Hippocampal formation (tissue), 2 donors: Measurements from ENCODE around the gene SOBP.
"Not testable (repeated sequence)": the region's sequence is repeated elsewhere in the genome, so short reads cannot be mapped to it uniquely, and the experiment has no call there.

Experiments
- DNase-seq, 2 donors: peaks; one replicate each; lab custom pipeline; 2025; lab: John Stamatoyannopoulos, UW

Gene SOBP

DNA sequence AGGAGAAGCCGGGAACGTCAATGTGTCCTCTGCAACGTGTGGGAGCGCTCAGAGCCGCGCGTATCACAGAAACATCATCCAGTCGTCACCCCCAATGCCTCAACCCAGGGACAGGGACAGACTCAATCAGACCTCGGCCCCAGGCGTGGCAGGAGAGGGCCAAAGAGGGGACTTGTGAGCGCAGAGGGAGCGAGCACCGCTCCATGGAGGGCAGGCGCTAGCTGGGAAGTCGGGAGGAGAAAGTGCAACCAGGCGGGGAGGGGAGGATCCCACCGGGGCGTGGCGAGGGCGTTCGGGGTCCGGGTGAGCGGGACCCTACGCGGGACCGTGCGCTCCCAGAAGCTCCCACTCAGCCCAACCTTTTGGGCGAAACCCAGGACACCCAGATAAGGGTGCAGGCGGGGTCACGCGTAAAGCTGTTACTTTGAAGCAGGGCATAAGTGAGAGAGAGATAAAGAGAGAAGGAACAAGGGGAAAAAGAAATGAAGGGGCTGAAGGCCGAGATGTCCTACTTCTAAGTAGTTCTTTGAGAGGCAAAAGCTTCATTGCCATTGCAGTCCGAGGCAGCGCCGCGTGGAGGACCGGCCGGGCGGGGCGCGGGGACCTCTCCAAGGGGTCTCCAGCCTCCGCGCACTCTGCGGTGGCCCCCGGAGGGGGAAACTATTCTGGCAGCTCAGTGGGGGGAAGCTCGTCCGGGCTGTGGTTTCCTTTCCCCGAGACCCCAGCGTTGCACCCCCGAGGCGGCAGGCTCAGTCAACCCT is 862 bp upstream of the SOBP start:
- peak in 1 of 2 donors; percentile 45 for DNase-seq

DNA sequence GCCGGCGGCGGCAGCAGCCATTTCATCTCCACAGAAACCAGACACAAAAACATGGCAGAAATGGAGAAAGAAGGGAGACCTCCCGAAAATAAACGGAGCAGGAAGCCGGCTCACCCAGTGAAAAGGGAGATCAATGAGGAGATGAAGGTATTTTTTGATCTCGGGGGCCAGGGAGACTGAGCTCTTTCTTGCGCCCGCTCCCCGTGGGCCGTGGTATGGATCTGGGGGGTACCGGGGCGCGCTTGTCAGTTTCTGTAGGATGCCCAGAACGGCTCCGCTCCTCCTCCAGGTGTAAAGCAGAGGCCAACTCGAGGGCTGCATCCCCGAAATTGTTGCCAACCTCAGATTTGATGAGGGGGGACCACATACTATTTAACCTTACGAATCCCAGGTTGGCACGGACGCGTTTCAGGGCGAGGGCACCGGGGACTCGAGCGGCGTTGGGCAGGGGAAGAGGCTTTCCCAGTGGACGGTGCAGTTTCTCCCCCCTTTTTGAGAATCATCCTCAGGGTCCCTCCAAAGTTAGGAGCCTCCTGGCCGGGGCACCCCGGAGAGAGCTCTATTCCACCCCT is 735 bp downstream of the SOBP start:
- DNase-seq: no peak

DNA sequence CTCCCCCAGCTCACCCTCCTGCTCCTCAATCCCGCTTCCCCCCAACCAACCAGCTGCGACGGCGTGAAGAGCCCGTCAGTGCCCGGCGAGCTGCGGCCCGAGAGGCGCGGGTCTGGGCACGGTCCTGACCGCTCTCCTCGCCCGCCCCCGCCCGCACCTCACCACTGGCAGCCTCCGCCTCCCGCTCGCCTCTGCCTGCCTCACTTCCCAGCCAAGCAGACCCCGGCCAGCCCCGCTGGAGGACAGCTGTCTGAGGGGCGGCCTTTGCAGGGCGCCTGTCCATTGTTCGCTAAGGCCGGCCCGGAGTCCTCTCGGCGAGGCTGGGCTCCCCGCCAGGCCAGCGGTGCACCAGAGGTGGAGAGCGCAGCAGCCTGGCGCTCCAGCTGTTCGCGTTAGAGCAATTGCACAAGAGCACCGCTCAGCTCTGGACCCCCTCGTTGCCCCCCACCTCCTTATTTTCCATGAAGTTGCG is 1.3 kb downstream of the SOBP start:
- DNase-seq: peak; percentile 21 to 61

DNA sequence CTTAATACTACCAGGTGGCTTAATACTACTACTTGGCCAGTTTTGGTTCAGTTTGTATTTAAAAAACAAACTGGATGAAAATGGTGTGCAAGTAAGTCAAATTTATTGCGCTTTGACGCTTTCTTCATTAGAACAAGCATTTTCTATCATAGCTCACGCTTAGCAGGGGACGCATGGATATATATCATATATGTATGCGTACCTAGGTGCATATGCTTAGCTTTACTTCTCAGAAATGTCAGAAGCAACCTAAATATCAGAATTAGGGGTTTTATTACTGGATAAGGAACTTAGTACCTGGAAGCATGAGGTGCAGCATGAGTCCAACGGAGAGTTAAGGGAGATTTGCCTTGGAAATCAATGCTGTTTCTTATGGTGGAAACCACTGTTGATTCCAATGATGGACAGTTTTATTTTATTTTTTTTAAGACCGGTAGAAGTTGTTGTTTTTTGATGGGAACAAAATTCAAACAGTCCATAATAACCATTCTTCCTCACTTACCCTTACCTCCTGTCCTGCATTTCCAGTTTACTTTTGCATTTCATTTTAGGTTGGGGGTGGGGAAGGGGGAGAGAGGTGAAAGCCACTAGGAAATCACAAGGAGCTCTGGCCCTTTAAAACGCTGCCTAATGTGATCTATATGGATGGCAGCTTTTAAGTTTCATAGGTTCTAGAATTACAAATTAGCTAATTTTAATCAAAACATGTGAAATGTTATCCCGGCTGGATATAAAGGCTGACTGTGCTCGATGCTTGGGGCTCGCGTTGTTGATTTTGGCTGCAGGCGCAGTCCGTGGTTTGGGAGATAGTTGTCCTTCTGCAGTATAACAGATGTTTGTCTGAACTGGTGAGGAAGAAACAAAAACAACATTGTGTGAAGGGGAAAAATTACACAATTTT is 2.1 kb downstream of the SOBP start:
- DNase-seq: peak in 1 of 2 donors; percentile 66

DNA sequence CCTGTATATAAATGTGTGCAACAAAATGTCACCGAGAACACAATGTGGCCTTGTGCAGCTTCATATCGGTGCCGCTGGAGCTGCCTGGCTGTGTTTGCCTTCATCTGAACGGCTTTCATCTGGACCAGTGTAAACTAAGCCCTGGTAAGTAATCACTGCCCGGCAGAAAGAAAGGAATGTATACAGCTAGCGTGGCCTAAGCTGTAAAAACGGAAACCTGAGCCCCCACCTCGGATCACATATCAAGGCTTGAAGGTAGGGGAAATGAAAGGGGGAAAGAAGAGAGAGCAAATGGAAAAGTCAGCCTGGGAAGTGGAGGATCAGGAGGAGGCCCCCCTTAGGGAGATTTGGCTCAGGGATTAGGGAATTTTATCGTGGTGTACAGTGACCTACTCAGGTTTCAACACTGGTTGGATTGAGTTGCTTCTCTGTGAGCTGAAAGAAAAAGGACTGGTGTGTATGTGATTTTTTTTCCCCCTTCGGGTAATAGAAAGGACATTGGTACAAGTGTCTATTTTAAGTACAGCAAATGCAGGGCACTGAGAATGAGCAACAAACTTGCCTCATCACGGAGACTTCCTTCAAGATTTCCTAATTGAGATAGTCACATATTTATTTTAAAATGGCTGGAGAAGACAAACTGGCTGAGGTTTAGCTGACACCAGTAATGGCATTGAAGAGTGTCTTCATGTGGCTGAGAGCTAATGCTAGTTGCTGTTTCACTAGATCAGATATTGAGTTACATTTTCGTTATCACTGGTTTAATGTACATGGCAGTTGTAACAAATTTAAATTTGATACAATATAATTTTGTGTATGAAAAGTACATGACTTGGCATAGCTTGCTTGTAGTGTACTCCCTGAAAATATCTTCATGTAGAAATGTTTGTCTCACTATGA is 3.5 kb downstream of the SOBP start:
- DNase-seq: peak; percentile 33 to 67

DNA sequence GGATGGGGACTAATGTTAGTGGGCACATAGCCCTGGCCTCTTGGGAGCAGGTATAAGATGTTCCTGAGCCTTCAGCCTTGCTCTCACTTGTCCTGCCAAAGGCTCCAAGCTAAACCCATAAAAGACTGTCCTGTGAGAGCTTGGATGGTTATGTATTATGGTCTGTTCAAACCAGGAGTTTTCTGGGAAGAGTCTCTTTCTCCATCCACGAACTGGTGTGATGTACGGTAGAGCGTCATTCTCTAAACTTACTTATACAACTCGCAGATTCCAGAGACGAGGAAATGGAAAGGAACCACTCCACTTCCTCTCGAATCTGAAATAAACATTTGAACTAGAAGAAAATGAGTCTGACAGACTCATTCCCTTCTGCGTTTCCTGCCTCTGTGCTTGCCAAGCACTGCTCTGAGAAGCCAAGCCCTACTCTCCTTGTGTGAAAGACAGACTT is 5.3 kb downstream of the SOBP start:
- peak in 1 of 2 donors; percentile 48 for DNase-seq

DNA sequence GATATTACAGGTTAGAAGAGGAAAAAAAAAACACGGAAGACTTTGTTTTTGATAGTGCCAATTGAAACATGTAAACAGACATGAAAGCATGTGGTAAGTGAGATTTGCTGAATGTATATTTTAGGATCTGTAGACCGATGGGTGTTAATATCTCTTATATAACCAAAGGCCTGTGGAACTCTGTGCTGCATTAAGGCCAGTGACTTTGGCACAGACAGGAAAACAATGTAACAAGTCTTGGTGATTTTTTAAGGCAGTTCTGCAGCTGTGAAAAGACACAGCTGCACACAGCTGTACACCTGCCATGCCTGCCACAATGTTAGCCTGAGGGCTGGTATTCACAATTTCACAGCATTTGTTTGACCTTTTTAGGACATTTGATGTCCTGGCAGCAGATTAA is 6.1 kb downstream of the SOBP start:
- DNase-seq: no peak

DNA sequence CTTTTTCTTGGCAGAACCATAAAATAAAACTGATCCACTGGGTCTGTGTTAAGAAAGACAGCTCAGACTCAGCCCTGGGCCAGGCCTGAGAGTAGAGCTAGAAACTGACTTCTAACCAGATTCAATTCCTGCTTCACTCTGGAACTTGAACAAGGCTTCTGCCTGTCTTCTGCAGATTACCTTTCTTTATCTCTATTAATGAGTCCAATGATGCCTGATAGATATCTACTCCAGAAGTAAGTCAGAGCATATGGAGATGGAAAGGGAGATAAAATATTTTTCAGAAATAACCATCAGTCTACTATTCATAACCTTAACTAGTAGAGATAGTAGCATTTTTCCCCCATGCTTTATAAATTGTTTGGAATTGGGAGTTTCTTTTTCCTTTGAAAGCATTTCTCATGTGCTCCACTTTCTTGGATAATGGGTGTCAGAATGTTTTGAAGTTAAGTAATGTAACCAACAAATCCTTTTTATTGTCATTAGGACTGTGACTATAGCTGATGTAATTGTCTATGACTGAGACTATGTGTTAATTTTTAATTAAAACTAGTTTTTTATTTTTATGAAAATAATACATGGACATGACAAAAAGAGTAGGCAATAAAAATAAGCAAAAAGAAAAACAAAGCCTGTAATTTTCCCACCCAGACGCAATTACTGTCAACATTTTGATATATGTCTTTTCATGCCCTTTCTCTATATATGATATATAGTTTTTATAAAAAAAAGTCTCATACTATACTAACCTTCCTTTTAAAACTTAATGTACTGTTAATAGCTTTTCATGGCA is 7.2 kb downstream of the SOBP start:
- DNase-seq: no peak

DNA sequence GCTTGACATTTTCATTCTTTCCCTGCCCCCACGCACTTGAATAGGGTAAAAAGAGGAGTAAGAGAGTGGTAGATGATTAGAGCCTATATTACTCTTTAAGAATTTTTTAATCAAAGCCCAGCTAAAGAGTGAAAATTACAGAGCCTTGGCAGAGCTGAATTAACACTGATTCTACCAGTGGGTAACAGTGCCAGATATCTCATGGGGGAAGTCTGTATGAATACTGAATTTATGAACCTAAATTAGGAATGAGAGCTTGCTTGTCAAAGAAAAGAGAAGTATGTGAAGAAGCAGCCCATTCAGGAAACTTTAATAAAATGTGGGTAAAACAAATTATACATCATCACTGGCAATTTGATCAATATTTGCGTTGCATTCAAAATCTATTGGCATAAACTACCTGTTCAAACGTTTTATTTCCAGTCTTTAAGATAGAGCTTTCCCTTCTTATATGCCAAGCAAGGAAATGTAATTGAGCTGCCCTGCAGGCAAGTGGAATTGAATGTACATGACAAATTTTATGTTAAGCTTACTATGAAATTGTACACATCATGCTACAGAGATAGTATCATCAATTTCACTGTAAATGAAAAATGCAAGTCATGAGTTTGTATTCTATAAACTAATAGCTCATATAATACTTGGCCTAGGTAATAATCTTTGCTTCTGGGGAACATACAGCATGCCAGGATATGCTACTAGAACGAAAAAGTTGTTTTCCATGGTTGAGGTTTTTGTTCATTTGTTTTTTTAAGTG is 14.5 kb downstream of the SOBP start:
- no peak for DNase-seq

DNA sequence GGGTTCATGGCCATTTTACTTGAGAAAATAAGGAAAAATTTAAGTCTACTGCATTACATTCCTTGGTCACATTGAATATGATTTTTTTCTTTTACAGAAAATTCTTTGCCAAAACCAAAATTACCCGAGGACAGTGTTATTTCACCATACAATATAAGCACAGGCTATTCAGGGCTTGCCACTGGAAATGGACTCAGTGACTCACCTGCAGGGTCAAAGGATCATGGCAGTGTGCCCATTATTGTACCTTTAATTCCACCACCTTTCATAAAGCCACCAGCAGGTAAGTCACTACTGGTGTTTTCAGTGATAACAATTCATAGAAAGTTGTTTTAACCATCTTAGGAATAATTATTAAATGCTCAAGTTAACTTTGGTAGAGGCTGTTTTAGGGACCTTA is 16.2 kb downstream of the SOBP start:
- no peak for DNase-seq

DNA sequence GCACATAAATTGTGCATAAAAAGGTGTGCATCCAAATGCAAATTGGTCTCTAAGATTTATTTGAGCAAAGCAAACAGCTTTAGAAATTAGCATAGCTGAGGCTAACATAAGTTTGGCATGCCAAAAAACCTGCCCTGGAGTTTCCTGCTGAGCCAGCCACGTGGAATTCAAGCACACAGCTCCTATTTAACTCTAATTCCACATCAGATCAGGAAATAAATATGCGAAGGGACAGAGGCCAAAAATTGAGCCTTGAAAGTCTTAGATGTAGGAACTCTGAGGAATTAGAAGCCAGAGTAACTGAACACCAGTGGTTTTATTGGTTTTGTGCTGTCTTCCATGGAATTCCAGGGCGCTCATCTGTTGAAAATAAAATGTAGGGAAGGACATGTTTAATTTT is 19.6 kb downstream of the SOBP start:
- no peak for DNase-seq

DNA sequence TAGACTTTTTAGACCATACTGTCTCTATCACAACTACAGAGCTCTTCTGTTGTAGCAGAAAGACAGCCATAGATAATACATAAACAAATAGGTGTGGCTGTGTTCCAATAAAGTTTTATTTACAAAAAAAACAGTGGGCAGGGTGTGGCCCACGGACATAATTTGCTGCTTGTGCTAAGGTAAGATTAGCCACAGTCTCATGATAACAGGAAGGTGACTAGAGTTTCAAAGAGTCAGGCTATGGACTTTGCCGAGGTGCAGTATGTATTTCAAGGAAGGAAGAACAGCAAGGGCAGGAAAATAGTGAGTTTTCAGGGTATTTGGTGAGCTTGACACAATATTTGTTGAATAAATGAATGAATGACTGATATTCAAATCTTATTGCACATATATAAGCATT is 20.2 kb downstream of the SOBP start:
- DNase-seq: no peak

DNA sequence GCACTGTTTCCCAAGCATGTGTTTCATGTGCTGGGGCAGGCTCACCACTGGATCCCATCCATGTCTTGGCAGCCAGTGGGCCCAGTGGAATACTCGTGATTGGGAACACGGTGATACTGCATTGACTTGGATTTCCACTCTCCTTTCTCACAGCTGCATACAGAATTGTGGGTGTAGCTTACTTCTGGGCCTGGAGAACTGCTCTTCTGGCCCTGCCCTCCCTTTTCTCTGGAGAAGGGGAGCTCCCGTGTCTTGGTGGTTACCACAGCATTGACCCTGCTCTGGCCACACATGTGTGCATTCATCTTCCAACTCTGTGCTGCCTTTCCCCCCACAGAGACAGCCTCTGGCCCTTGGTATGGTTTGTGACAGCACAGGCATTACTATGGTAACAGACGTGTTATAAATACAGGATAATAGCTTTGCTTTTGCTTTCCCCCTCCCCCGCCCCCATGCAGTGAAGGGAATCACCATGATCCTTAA is 21.6 kb downstream of the SOBP start:
- no peak for DNase-seq

DNA sequence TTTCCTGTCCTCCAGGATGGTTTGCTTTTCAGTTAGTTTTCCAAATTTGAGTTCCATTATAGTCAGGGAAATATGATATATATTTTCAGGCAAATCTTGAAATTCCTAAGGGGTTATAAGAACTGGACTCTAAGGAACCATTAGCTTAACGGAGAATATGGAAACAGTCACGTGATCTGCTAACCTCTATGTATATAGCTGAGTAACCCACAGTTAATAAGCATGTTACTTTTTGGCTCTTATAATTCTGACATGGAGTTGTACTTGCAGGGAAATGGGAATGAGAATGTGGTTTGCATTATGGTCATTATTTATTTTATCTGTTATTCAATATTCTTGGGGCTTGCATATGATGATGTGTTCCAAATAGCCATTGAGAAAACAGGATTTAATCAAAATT is 23.3 kb downstream of the SOBP start:
- no peak for DNase-seq

DNA sequence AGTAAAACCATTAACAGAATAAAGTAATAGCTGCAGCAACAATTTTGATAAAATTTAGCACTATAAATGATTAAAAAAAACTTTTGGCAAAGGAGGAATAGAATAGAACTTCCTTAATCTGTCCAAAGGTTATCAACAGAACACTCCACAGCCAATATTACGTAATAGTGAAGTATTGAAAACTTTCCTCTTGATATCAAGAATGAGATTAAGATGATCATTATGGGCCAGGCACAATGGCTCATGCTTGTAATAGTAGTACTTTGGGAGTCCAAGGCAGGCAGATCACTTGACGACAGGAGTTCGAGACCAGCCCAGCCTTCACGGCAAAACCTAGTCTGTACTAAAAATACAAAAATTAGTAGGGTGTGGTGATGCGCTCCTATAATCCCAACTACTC is 26.0 kb downstream of the SOBP start:
- DNase-seq: no peak

DNA sequence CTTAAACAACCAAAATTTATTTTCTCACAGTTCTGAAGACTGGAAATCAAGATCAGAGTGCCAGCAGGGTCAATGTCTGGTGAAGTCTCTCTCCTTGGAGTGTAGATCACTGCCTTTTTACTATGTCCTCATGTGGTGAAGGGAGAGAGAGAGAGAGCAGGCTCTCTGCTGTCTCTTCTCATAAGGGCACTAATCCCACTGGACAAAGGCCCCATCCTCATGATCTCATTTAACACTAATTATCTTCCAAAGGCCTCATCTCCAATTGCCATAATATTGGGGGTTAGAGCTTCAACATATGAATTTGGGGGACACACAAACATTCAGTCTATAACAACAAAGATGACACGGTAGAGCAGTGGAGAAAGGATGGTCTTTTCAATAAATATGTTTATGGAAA is 27.4 kb downstream of the SOBP start:
- no peak for DNase-seq

DNA sequence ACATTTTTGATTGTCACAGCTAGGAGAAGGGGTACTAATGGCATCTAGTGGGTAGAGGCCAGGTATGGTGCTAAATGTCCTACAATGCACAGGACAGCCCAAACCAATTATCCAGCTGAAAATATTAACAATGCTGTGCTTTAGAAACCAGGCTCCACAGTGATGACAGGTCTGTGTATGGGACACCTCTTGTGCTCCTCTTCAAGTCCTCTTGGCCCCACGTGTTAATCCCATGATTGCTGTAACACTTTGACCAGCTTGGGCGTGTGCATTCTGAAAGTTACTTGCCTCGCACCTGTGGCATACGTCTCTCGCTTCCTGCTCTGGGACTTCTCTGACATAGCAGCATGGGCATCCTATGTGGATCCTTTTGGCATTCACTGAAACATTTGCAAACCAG is 29.3 kb downstream of the SOBP start:
- DNase-seq: not testable (repeated sequence)

DNA sequence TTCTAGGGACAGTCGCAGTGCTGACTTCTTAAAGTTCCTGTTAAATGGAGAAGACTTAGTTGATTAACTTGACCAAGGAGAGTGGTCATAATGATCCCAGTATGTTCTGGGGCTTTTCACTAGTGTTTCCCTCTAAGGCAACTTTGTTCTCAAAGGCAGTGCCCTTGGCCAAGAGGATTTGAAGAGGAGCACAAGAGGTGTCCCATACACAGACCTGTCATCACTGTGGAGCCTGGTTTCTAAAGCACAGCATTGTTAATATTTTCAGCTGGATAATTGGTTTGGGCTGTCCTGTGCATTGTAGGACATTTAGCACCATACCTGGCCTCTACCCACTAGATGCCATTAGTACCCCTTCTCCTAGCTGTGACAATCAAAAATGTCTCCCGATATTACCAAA is 30.8 kb downstream of the SOBP start:
- DNase-seq: not testable (repeated sequence)

DNA sequence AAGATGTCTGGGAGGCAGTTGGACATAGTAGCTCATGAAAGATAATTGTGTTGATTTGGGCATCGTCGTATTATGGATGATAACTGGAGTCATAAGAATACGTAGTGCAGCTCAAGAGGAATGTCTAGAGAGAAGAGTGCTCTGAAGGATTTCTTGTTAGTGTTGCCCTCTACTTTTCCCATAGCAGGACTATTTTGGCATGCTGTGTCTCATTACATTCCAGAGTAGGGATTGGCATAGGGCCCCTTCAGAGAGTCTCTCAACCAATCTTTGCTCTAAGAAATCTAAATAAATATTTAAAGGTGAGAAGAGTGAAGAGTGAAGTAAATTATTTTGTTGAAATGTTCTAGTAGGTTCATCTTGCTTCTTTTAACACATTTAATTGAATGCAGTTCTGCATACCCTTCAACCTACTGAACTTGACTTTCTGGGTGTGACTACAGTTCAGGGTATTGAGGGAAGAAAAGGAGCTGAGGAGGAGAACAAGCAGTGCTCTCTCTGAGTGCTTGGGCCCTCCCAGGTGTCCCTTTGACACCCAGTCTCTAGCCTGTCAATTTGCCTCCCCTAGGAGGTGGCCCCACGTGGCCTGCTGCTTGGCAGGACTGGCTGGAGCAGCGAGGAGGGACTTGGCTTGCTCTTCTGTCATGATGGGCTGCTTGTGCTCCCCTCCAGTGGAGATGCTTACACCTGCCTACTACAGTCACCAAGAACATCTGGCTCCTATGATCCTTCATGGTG is 33.3 kb downstream of the SOBP start:
- no peak for DNase-seq
